H1 (cell line): ENCODE measurements around the gene HSPA5.
A peak's percentile ranks its signal among the peaks of the same experiment; 100 is the strongest.

Source experiments
- ATF2 ChIP-seq: IDR thresholded peaks from 2 replicates; pipeline ENCODE4 v1.6.1; 2012; ENCODE audit warnings: low read length, inconsistent platforms
- BRCA1 ChIP-seq: IDR thresholded peaks from 2 replicates; pipeline ENCODE4 v1.6.1; 2012; ENCODE audit warnings: low read depth, low read length, improper control_type of control experiment
- EZH2 ChIP-seq: fragments of 200-600 bp; sonication (generic); IDR thresholded peaks from 2 replicates; pipeline ENCODE4 v1.7.1; 2012; ENCODE audit warnings: low read depth, mild to moderate bottlenecking, moderate library complexity, low read length, inconsistent platforms; ENCODE audit not compliant: severe bottlenecking
- SIN3A ChIP-seq, 2 experiments: IDR thresholded peaks in 1 of 2; conservative IDR thresholded peaks in 1 of 2; 2 replicates each; pipeline ENCODE4 v1.6.1; 2011 to 2012; ENCODE audit warnings: low read length in 2 of 2, improper control_type of control experiment in 1 of 2, low read depth in 1 of 2, mild to moderate bottlenecking in 1 of 2

- TF ChIP-seq EZH2: no peak
- TF ChIP-seq ATF2: no peak
- TF ChIP-seq BRCA1: 0 out of 2 replicates have a peak, but pooled peaks have one; percentile 4
- TF ChIP-seq SIN3A (conservative IDR thresholded peaks at IDR 0.05 in 1 of 2, IDR thresholded peaks at IDR 0.05 in 1 of 2; ENCODE audit: low read depth in 1 of 2, low read length in 2 of 2): peak; percentile 55 to 89; a peak in 2 of 4 replicates
Measured at GRCh38 chr9:125241000-125241862, at the start of gene HSPA5.
